C4-2B (cell line): Measurements from ENCODE around the gene GOLGA7B.

Experiments used
- CTCF ChIP-seq: fragments of 450-650 bp; conservative IDR thresholded peaks from 2 replicates; pipeline ENCODE4 v1.5.1; 2017; ENCODE audit warnings: mild to moderate bottlenecking
- ZFX ChIP-seq: fragments of 450-650 bp; IDR thresholded peaks from 2 replicates; pipeline ENCODE4 v1.6.1; 2017

DNA sequence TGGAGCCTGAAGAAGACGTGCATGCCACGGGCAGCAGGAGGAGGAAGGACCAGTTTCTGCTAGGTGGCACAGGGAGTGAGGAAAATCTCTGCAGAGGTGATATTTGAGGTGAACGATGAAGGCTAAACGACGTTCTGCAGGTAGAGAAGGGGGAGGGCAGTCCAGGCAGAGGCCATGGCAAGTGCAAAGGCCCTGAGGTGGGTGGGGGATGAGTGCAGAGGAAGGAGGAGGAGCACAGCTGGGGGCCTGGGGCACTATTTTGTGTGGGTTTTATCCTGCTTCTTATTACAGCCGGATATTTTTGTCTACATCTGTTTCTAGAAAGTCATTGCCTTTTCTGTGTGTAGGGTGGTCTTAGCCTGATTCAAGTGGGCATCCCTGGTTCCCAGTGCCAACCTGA lies 57.6 kb downstream of the GOLGA7B start:
- no peak for TF ChIP-seq CTCF
- TF ChIP-seq ZFX: no peak
